ENCODE results near the gene NLRX1.
"Not testable (repeated sequence)": the region's sequence is repeated elsewhere in the genome, so short reads cannot be mapped to it uniquely, and the experiment has no call there.

NLRX1 gene

GRCh38 chr11:119187123-119187892 is 18.8 kb downstream of the NLRX1 start:
- TF ChIP-seq, protein P1, sequence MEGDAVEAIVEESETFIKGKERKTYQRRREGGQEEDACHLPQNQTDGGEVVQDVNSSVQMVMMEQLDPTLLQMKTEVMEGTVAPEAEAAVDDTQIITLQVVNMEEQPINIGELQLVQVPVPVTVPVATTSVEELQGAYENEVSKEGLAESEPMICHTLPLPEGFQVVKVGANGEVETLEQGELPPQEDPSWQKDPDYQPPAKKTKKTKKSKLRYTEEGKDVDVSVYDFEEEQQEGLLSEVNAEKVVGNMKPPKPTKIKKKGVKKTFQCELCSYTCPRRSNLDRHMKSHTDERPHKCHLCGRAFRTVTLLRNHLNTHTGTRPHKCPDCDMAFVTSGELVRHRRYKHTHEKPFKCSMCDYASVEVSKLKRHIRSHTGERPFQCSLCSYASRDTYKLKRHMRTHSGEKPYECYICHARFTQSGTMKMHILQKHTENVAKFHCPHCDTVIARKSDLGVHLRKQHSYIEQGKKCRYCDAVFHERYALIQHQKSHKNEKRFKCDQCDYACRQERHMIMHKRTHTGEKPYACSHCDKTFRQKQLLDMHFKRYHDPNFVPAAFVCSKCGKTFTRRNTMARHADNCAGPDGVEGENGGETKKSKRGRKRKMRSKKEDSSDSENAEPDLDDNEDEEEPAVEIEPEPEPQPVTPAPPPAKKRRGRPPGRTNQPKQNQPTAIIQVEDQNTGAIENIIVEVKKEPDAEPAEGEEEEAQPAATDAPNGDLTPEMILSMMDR (IDR thresholded peaks at IDR 0.05; ENCODE audit: low read length, missing control alignments) = no peak
- H3K4me3 ChIP-seq (replicated peaks; ENCODE audit: low read depth, low read length) = no peak overlapping the region
- no peak for DNase-seq (ENCODE audit: low read depth)

- TF ChIP-seq, protein P1 (IDR thresholded peaks at IDR 0.05; ENCODE audit: low read length, missing control alignments) = no peak
- H3K4me3 ChIP-seq (replicated peaks; ENCODE audit: low read depth, low read length) = no peak overlapping the region
Measured at GRCh38 chr11:119188067-119188466, 19.5 kb downstream of the NLRX1 start.

DNA sequence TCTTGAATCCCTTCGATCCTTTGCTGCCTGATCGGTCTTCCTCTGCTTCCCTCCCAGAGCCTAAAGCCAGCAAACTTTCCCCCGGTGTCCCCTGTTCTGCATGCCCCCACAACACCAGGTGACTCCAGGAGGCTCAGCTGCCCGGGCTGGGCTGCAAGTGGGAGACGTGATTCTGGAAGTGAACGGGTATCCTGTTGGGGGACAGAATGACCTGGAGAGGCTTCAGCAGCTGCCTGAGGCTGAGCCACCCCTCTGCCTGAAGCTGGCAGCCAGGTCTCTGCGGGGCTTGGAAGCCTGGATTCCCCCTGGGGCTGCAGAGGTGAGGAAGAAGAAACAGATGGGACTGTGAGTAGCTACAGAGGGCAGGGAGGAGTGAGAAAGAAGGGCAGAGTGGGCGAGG is 20.4 kb downstream of the NLRX1 start:
- no peak for DNase-seq (ENCODE audit: low read depth)
- H3K4me3 ChIP-seq (replicated peaks; ENCODE audit: low read depth, low read length) = no peak overlapping the region
- TF ChIP-seq, protein P1 (IDR thresholded peaks at IDR 0.05; ENCODE audit: low read length, missing control alignments) = no peak

More at GRCh38 chr11:119188067-119188466, 19.5 kb downstream of the NLRX1 start:
- DNase-seq (ENCODE audit: low read depth) = no peak

DNA sequence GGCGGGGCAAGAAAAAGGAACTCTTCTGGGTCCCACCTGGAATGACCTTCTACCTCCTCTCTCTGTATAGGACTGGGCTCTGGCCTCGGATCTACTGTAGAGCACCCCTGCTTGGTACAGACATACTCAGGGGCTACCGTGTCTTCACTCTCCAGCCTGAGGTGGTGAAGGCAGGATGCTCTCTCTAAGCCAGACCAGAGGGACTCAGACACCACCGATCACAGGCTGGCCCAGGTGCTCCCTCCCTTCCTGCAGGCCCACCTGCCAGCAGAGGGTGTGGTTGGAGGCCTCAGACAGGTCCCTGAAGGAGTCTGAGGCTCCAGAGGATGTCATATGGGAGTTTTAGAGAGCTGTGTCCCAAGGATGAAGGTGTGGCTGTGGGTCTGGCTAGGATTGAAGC is 20.9 kb downstream of the NLRX1 start:
- no peak overlapping the region for H3K4me3 ChIP-seq (replicated peaks; ENCODE audit: low read depth, low read length)
- TF ChIP-seq, protein P1 (IDR thresholded peaks at IDR 0.05; ENCODE audit: low read length, missing control alignments) = no peak
- DNase-seq (ENCODE audit: low read depth) = no peak

GRCh38 chr11:119190531-119190930 is 22.0 kb downstream of the NLRX1 start:
- H3K4me3 ChIP-seq (replicated peaks; ENCODE audit: low read depth, low read length) = no peak overlapping the region
- TF ChIP-seq, protein P1 (IDR thresholded peaks at IDR 0.05; ENCODE audit: low read length, missing control alignments) = no peak
- no peak for DNase-seq (ENCODE audit: low read depth)

DNA sequence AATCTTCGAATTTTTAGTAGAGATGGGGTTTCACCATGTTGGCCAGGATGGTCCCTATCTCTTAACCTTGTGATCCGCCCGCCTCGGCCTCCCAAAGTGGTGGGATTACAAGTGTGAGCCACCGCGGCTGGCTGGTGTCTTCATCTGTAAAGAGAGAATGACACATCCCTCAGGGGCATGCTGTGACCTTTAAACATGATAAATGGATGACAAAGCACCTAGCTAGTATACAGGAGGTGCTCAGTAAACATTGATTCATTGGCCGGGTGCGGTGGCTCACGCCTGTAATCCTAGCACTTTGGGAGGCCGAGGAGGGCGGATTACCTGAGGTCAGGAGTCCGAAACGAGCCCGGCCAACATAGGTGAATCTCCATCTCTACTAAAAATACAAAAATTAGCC is 22.7 kb downstream of the NLRX1 start:
- H3K4me3 ChIP-seq (replicated peaks; ENCODE audit: low read depth, low read length); DNase-seq (ENCODE audit: low read depth): not testable (repeated sequence)

DNA sequence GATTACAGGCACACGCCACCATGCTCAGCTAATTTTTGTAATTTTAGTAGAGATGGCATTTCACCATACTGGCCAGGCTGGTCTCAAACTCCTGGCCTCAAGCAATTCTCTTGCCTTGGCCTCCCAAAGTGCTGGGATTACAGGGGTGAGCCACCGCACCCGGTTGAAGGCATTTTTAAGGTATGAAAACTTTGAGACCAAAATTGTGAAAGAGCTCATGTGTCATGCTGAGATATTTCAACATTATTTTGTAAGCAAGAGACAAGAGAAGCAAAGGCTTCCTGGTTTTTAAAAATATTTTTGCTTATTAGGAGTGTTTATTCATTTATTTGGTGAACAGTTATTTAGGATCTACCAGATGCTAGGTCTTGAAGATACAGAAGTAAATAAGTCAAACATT is 23.6 kb downstream of the NLRX1 start:
- DNase-seq (ENCODE audit: low read depth) = peak; percentile 35
- H3K4me3 ChIP-seq (replicated peaks; ENCODE audit: low read depth, low read length) = no peak overlapping the region
- TF ChIP-seq, protein P1 (IDR thresholded peaks at IDR 0.05; ENCODE audit: low read length, missing control alignments) = no peak

All from fibroblast of pulmonary artery (primary cell).